NK-92 (cell line): ENCODE results near the gene IL7R.
"Not testable (repeated sequence)": the region's sequence is repeated elsewhere in the genome, so short reads cannot be mapped to it uniquely, and the experiment has no call there.

Source experiments
- DNase-seq: peaks from one replicate; lab custom pipeline; 2025; ENCODE audit not compliant: unreplicated experiment; lab: John Stamatoyannopoulos, UW

Gene IL7R

DNA sequence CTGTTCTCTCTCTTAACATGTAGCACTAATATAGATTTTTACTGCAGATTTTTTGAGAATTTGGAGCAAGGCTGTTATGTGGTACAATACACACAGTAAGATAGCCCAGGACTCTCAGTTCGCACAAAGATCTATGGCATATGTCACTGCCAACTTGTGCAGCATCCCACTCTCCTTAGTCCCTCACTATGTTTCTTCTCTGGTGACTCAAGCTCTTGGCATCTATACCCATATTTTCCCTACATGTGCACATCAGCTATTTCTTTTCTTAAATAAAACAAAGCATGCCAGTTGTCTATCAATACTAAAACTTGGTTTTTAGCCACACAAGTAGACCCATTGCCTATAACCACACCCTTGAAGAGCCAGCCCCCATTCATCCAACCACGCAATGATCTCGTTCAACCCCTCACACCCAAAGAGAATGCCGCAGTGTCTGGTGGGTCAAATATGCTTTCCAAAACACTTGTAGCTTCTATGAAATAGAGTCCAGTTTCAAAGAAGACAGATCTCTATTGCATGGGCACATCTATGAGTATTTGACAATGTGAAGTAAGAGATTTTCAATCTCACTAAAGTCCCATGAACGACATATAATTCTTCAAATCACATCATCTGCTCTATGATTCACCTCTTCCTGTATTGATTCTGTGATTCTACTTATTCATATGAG, 18.2 kb upstream of the IL7R start:
- no peak for DNase-seq

DNA sequence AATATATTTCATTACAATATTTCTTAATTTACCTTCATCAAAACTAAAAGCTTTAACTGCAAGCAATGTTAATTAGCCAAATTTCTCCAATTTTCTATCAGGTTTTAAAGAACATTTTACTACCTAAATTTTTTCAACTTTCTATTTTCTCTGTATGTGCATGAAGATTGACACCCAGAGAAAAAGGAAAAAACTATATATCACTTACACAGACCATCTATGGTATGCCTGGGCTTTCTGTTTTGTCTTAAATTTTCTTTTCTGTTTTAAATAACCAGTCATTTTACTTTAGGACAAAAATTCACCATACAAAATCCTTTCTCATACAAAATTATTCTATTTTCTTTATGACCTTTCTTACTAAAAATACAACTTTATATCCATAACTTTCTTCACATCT, 13.8 kb upstream of the IL7R start:
- DNase-seq, result no peak

DNA sequence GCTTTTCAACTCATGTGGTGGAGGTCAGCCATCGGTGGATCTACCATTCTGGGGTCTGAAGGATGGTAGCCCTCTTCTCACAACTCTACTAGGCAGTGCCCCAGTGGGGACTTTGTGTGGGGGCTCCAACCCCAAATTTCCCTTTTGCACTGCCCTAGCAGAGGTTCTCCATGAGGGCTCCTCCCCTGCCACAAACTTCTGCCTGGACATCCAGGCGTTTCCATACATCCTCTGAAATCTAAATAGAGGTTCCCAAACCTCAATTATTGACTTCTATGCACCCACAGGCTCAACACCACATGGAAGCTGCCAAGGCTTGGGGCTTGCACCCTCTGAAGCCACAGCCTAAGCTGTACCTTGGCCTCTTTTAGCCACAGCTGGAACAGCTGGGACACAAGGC, 11.2 kb upstream of the IL7R start:
- not testable (repeated sequence) for DNase-seq

- no peak for DNase-seq
Observed at GRCh38 chr5:35847491-35847890, 9.2 kb upstream of the IL7R start.

DNA sequence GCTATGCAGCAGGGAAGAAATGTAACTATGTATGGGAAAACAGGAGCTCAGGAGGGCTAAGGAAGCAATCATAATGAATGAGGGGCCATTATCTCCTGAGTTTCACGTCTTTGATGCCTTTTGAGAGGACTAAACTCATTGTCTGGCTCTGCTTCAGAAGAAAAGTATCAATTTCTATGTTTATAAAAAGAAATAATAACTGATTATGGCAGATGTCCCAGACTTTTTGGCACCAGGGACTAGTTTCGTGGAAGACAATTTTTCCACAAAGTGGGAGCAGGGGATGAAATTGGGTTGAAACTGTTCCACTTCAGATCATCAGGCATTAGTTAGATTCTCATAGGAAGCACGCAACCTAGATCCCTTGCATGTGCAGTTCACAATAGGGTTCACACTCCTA, 8.7 kb upstream of the IL7R start:
- no peak for DNase-seq

- no peak for DNase-seq
Observed at GRCh38 chr5:35849860-35850259, 6.8 kb upstream of the IL7R start.

GRCh38 chr5:35850967-35851680, 5.6 kb upstream of the IL7R start:
- DNase-seq, result no peak

DNA sequence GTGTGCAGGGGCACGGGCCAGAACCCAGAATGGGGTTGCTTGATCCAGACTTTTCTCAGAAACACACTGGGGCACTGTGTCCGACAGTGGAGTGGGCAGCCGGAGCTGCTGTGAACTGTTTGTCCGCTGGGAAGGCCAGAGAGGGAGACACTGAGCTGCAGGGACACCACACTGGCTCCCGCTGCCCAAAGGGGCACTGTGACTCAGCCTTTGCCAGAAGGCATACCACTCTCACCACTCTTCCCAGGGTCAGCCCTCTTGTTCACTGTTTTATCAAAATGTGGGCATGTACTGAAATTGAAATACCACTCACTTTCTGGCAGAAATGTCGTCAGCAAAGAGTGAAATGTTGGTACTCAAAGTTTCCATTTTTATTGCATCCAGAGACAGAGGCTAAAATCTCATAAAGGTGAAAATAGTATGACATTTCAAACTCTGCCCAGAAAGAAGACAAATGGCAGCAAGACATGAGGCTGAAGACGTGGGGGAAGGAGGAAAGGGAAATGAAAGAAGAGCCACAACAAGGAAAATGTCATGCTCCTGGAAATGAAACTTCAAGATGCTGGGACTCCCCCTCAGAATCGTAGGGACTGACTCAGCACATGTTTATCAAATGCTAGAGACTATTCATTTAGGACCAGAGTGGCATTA, 4.5 kb upstream of the IL7R start:
- DNase-seq, result no peak

GRCh38 chr5:35852773-35853172, 3.9 kb upstream of the IL7R start:
- DNase-seq, result no peak

DNA sequence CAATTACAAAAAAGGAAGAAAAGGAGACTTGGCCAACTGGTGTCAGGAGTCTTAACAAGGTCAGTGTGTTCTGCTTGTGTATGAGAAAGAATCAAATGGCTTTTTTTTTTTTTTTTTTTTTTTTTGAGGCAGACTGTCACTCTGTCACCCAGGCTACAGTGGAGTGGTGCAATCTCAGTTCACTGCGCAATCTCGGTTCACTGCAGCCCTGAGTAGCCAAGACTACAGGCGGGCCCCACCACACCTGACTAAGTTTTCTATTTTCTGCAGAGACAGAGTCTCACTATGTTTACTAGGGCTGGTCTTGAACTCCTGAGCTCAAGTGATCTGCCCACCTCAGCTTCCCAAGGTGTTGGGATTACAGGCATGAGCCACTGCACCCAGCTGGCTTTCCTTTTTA, 3.1 kb upstream of the IL7R start:
- no peak for DNase-seq

DNA sequence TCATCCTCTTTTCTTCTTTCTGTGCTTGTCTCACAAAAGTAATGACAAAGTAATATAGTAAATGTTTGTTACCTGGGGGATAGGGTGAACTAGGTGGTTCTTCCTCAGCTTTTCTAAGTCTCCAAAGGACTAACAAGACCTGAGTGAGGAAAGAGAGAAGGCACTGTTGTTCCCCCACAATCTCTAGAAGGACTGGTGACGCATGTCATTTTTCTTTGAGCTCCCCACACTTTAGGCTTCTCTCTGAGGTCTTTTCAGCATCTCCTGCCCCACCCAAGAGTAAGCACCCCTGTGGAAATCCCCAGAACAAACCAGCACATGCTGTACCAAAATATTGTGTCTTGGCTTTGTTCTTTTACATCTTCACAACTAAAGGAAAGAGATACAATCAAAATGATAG, 2.4 kb upstream of the IL7R start:
- no peak for DNase-seq

GRCh38 chr5:35855187-35855586, 1.5 kb upstream of the IL7R start:
- no peak for DNase-seq

GRCh38 chr5:35856186-35856764, 416 bp upstream of the IL7R start:
- not testable (repeated sequence) for DNase-seq

- DNase-seq, result no peak
Observed at GRCh38 chr5:35857606-35858205, 1.0 kb downstream of the IL7R start.

DNA sequence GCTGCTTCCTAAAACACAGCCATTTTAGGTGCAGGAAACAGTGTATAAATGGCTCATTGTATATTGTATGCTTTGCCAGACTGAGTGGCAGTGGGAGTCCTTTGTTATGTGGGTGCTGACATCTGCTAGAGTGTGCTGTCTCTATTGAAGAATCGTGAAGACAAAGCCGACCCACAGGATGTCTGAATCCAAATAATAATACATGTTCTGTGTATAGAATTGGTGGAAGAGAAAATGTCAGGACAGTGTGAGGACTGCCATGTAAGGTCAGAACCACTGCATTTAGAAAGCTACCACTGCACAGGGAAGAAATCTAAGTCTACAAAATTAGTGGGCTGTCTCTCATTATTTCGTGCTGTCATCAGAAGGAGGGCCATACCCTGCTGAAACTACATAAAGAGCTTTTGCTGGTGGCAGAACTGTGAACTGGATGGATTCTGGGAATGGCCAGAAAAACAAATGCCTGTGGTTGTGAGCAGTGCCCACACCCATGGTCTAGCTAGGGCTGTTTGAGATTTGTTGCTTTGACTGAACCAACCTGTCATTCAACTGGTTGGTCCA, 2.5 kb downstream of the IL7R start:
- DNase-seq, result no peak

DNA sequence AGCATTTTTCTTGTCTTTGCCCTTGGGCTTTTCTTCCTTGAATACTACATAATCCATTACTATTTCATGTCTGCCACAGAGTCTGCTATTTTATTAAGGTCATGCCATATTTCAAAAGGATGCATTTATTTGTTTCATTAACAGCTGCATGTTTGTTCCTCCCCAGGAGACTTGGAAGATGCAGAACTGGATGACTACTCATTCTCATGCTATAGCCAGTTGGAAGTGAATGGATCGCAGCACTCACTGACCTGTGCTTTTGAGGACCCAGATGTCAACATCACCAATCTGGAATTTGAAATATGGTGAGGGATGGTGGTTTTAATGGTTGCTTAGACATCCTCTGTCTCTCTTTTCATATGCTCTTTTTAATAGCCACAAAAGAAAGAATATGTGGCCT, 4.0 kb downstream of the IL7R start:
- no peak for DNase-seq

DNA sequence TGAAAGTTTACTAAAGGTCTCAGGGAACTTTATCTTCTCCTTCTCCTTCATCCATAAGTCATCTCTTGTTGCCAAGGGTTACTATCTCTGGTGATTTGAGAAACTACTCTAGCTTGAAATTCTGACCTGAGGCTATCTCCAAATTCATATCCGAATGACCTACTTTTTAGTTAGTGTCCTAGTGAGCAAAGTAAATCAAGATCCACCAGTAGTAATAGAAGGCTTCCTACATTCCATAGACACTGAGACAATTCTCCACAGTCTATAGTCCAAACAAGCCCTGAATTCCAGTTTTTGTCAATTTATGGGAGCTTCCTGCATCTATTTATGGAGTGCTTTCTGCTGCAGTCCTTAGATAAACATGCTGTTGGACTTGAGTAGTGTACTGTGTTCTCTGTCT, 5.0 kb downstream of the IL7R start:
- no peak for DNase-seq

- DNase-seq, result no peak
Observed at GRCh38 chr5:35862126-35862525, 5.4 kb downstream of the IL7R start.

DNA sequence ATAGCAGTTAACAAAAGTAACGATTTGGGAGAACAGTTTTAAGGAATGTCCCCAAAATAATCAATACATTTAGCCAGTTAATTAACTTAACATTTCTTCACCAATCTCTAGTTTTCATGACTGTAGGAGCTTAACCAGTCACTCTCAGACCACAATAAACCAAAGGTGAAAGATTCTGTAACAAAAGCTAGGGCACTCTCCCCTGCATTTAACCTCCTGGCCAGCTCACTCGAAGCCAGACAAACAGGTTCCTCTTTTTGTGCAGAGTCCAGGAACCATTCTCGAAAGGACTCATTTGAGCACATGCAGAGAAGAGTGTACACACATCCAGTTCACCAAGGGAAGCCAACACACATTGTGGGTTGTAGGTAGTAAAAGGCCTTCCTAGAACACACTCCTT, 6.5 kb downstream of the IL7R start:
- DNase-seq, result no peak

DNA sequence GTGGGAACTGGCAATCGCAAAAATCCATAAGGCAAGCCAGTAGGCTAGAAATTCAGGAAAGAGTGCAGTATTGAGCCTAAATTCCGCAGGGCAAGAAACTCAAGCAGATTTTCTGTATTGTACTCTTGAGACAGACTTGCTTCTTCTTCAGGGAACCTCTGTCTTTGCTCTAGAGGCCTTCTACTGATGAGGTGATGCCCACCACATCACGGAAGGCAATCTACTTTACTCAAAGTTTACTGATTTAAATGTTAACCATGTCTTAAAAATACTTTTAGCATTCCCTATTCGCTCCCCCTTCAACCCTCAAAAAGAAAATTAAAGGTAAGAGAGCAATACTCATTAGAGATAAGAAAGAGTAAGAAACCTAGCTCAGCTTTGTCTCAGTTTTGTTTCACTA, 11.3 kb downstream of the IL7R start:
- DNase-seq, result no peak

DNA sequence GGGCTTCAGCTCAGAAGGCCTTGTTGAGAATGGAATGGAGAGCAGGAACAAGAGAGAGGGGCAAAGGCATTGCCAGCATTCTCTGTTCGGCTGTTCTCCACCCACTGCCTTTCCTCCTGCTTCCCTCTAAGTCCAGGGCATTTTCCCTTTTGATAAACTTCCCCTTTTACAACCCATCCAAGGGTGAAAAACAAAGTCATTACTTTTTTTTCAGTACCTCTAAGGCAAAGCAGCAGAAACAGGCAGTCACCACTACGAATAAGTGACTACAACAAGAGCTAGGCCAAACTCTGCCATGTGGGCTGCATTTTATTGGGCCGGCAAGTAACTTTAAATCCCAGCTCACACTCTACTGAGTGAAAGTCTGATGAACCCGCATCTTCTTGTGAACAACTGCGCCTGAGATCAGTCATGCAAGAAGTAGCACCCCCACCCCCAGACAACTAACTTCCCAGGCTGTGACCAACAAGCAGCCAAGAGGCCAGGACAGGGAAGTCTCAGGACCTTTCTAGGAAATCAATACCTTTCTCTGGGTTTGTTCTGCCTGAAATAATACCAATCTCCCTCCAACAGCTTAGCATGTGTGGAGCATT, 13.1 kb downstream of the IL7R start:
- no peak for DNase-seq
